HEK293T (cell line): ENCODE data around the gene RPP38.
A peak's percentile ranks its signal among the peaks of the same experiment; 100 is the strongest.

ENCODE experiments used
- CTCF ChIA-PET: fragments of 350-600 bp; formaldehyde crosslinking; extraction: SDS; loops from one replicate; lab custom pipeline; 2021; ENCODE audit warnings: antibody characterized with exemption, inconsistent platforms; lab: Yijun Ruan, JAX
- POLR2A ChIA-PET: fragments of 350-600 bp; formaldehyde crosslinking; extraction: SDS; loops from one replicate; lab custom pipeline; 2020; ENCODE audit warnings: antibody characterized with exemption, inconsistent platforms; lab: Yijun Ruan, JAX
- DNase-seq: peaks from one replicate; pipeline ENCODE4 v3.0.0; 2012; ENCODE audit warnings: mixed read lengths; ENCODE audit errors: extremely low spot score
- ARNT ChIP-seq: fragments of 450-650 bp; IDR thresholded peaks from 2 replicates; pipeline ENCODE4 v1.6.1; 2017; ENCODE audit warnings: mild to moderate bottlenecking
- BHLHE40 ChIP-seq: fragments of 450-650 bp; IDR thresholded peaks from 2 replicates; pipeline ENCODE4 v1.6.1; 2016; ENCODE audit warnings: mild to moderate bottlenecking, moderate library complexity, borderline replicate concordance
- CTBP1 ChIP-seq: fragments of 450-650 bp; IDR thresholded peaks from 2 replicates; pipeline ENCODE4 v1.6.1; 2016; ENCODE audit warnings: borderline replicate concordance
- ELF4 ChIP-seq: fragments of 450-650 bp; IDR thresholded peaks from 2 replicates; pipeline ENCODE4 v1.6.1; 2017; ENCODE audit warnings: antibody characterized with exemption
- FOXA1 ChIP-seq: fragments of 450-650 bp; IDR thresholded peaks from 2 replicates; pipeline ENCODE4 v1.6.1; 2016; ENCODE audit warnings: mild to moderate bottlenecking
- FOXK2 ChIP-seq: fragments of 450-650 bp; IDR thresholded peaks from 2 replicates; pipeline ENCODE4 v1.6.1; 2016; ENCODE audit warnings: mild to moderate bottlenecking
- FOXM1 ChIP-seq: fragments of 450-650 bp; IDR thresholded peaks from 2 replicates; pipeline ENCODE4 v1.6.1; 2017; ENCODE audit warnings: mild to moderate bottlenecking, borderline replicate concordance
- HDGF ChIP-seq: fragments of 450-650 bp; IDR thresholded peaks from 2 replicates; pipeline ENCODE4 v1.6.1; 2017; ENCODE audit warnings: antibody characterized with exemption, borderline replicate concordance
- L3MBTL2 ChIP-seq: fragments of 450-650 bp; conservative IDR thresholded peaks from 2 replicates; pipeline ENCODE4 v1.6.1; 2016; ENCODE audit warnings: mild to moderate bottlenecking
- LEF1 ChIP-seq: fragments of 450-650 bp; IDR thresholded peaks from 2 replicates; pipeline ENCODE4 v1.6.1; 2017; ENCODE audit warnings: mild to moderate bottlenecking, borderline replicate concordance
- NFRKB ChIP-seq: fragments of 450-650 bp; IDR thresholded peaks from 2 replicates; pipeline ENCODE4 v1.6.1; 2016; ENCODE audit warnings: mild to moderate bottlenecking, moderate library complexity
- PKNOX1 ChIP-seq: fragments of 450-650 bp; IDR thresholded peaks from 2 replicates; pipeline ENCODE4 v1.6.1; 2016
- SP1 ChIP-seq: fragments of 450-650 bp; IDR thresholded peaks from 2 replicates; pipeline ENCODE4 v1.6.1; 2017
- SUZ12 ChIP-seq: fragments of 450-650 bp; IDR thresholded peaks from 2 replicates; pipeline ENCODE4 v1.6.1; 2016; ENCODE audit warnings: mild to moderate bottlenecking
- TARDBP ChIP-seq: fragments of 450-650 bp; IDR thresholded peaks from 2 replicates; pipeline ENCODE4 v1.6.1; 2016
- ZNF384 ChIP-seq: fragments of 450-650 bp; IDR thresholded peaks from 2 replicates; pipeline ENCODE4 v1.6.1; 2016

RPP38 gene

DNA sequence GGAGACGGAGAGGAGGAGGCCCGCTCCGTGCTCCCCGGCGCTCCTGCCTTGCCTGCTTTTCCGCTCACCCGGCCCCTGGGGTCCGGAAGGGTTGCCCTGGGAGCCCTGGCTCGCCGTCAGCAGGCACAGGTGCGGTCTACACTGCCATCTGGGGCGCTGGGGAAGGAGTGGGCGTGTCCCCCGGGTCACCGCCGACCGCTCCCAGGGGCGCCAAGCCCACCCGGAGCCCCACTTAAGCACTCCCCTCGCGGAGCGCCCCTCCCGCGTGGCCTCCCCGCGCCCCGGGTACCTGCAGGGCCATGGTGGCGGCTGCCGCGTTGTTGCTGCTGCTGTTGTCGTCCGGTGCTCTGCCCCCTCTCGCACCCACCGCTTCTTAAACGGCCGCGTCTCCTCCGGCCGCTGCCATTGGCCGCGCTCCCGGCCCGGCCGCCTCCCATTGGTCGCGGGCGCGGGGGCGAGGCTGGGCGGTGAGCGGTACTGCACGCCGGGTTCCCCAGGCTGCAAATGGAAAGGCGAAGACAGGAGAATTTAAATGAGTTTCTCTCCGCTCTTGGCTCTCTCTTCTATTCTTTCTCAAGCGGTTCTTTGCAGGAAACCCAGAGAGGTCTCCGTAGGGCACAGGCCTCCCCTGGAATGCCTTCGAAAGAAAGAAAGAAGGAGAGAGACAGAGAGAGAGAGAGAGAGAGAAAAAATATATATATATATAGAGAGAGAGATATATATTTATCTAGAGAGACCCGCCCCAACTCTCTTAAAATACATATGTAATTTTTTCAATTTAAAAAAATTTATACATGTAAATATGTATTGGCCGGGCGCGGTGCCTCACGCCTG, 8.5 kb upstream of the RPP38 start, which contains the start of gene ACBD7:
ACBD7 (minus strand) TSS at position 349 of the 834 bp plus-strand sequence; CDS start at position 301, 48 bp downstream.
- POLR2A ChIA-PET, result no interaction called here
- DNase-seq, result peak; percentile 91
- CTCF ChIA-PET, result no interaction called here
- no peak for TF ChIP-seq LEF1
- TF ChIP-seq PKNOX1, result no peak
- TF ChIP-seq FOXK2, result no peak
- TF ChIP-seq L3MBTL2, result peak; percentile 86

DNA sequence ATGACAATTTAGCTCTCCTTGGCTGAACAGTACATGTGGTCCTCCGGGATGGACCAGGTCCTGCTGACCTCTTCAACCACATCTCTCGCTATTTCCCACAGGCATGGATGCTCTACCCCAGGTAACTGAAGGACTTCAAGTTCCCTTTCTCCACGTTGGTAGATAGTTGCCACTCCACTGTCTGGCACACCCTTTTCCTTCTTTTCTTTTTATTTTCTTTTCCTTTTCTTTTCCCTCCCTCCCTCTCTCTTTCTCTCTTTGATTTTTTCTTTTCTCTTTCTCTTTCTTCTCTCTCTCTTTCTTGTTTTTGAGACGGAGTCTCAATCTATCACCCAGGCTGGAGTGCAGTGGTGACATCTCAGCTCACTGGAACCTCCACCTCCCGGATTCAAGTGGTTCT, 5.7 kb upstream of the RPP38 start:
- POLR2A ChIA-PET, result no interaction called here
- TF ChIP-seq BHLHE40, result no peak
- TF ChIP-seq L3MBTL2, result no peak
- no peak for TF ChIP-seq SUZ12
- no peak for DNase-seq
- CTCF ChIA-PET, result no interaction called here

DNA sequence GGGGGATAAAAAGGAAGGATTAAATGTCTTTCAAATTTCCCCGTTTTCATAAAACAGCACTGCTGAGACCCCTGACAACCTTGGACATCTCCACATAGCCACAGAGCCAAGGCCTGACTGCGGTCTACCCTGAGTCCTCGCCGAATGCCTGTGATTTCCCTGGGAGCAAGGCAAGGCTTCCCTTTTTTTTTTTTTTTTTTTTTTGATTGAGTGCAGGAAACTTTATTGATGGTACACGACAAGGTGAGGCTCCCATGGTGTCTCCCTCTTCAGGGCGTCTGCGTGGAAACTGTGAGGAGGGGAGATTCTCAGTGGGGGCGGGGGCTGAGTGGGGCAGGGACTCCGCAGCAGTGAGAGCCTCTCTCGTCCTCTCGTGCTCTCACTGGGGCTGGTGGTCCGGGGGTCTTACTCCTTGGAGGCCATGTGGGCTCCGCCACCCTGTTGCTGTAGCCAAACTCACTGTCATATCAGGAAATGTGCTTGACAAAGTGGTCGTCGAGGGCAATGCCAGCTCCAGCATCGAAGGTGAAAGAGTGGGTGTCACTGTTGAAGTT, 4.2 kb upstream of the RPP38 start:
- DNase-seq, result no peak
- TF ChIP-seq NFRKB (no peak), FOXK2 (no peak), ZNF384 (peak; percentile 96), PKNOX1 (no peak), TARDBP (no peak), FOXA1 (no peak), HDGF (no peak), SP1 (no peak)
- ChIA-PET POLR2A (no interaction called here), CTCF (no interaction called here)

DNA sequence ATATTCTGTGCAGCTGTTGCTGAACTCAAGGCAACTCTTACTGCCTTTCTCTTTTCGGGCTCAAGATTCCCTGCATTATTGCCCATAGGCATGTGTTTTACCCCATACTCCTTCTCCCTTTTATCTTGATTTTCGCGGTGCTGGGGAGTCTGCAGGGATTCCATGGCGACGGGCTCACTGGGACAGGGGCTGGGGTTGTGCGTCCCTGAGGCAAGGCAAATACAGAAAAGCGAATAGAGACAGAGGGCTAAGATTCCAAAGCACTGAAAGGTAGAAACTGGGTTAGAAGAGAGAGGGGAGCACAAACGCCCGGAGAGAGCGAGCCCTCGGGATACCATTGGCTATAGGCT, 519 bp upstream of the RPP38 start:
- CTCF ChIA-PET, result no interaction called here

DNA sequence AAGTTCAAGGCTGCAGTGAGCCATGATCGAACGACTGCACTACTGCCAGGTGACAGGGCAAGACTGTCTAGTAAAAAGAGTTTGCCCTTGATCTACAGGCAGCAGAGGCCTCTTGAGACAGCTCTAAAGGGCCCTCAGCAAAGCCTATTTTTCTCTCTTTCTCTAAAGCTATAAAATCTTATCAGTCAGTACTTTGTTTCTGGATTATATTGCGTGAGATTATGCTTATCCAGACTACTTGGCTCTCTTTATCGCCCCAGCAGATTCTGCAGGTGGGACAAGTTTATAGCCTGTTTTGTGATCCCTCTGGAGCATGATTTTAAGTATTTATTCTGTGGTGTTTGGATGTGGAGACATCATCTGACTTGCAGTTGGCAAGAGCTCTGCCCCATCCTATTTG, 2.7 kb downstream of the RPP38 start:
- CTCF ChIA-PET, result no interaction called here
- POLR2A ChIA-PET, result interaction anchor here (1.6 to 1.8 kb wide), 2 partner anchors 140 to 146 kb away, joined by 7 to 9 read pairs; partner anchors contain the start of genes DCLRE1C and MEIG1

More for the DNA sequence above, 519 bp upstream of the RPP38 start:
- TF ChIP-seq FOXM1, result no peak
- no peak for TF ChIP-seq ZNF384
- TF ChIP-seq FOXA1, result no peak
- TF ChIP-seq TARDBP, result no peak
- no peak for TF ChIP-seq ARNT
- no peak for TF ChIP-seq SUZ12
- no peak for TF ChIP-seq CTBP1
- no peak for TF ChIP-seq ELF4
- TF ChIP-seq L3MBTL2, result no peak
- TF ChIP-seq NFRKB, result no peak
- no peak for TF ChIP-seq HDGF
- no peak for TF ChIP-seq SP1
- no peak for TF ChIP-seq FOXK2
- no peak for TF ChIP-seq LEF1
- no peak for TF ChIP-seq BHLHE40
- TF ChIP-seq PKNOX1, result no peak
- DNase-seq, result peak; percentile 22
- POLR2A ChIA-PET, result no interaction called here

More for the DNA sequence above, 2.7 kb downstream of the RPP38 start:
- no peak for TF ChIP-seq FOXK2
- TF ChIP-seq SUZ12, result no peak
- TF ChIP-seq BHLHE40, result no peak
- no peak for TF ChIP-seq FOXM1
- TF ChIP-seq ELF4, result no peak
- TF ChIP-seq FOXA1, result no peak
- TF ChIP-seq SP1, result no peak
- no peak for TF ChIP-seq L3MBTL2
- no peak for TF ChIP-seq CTBP1
- TF ChIP-seq LEF1, result no peak
- no peak for TF ChIP-seq HDGF
- TF ChIP-seq ZNF384, result no peak
- TF ChIP-seq ARNT, result no peak
- TF ChIP-seq PKNOX1, result no peak
- TF ChIP-seq NFRKB, result no peak
- TF ChIP-seq TARDBP, result no peak
- DNase-seq, result no peak
